Activated T-cell treated with anti-CD3 and anti-CD28 coated beads, Interleukin-2, amount 50 U/mL, for 1 hour (primary cell): ENCODE measurements around the gene AHCY.
A peak's percentile ranks its signal among the peaks of the same experiment; 100 is the strongest.
"Not testable (repeated sequence)": the region's sequence is repeated elsewhere in the genome, so short reads cannot be mapped to it uniquely, and the experiment has no call there.

Experiments used
- DNase-seq: peaks from one replicate; pipeline ENCODE4 v3.0.0-alpha.2; 2020

The AHCY gene

DNA sequence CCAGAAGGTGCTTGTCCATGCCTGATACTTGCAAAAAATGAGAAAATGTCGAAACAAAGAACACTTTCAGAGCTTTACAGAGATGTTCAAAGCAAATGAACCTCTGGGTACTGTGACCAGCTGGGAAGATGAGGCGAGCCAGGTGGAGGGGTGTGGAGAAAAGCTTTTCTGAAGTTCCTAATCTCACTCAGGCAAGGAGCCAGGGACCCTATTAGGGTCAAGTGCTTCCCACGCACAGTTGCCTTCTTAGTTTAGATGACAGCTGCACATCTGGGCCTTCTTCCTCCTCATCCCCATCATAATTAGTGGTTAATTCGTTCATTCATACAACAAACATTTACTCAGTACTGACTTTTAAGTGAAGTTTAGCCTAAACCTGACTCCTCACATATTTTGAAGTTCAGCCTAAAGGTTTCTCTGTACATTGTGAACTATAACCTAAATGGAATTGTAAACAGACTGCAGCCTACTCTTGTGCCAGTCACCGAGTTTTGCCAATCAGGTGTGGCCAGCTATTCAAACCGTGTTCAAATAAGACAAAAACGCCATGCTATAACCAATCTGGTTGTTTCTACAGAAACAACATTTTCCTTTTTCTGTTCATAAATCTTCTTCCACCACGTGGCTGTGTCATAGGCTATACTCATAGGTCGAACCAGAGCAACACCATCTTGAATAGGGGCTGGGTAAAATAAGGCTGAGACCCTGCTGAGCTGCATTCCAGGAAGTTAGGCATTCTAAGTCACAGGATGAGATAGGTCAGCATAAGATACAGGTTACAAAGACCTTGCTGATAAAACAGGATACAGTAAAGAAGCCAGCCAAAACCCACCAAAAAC, 19.3 kb upstream of the AHCY start:
- DNase-seq, result no peak

DNA sequence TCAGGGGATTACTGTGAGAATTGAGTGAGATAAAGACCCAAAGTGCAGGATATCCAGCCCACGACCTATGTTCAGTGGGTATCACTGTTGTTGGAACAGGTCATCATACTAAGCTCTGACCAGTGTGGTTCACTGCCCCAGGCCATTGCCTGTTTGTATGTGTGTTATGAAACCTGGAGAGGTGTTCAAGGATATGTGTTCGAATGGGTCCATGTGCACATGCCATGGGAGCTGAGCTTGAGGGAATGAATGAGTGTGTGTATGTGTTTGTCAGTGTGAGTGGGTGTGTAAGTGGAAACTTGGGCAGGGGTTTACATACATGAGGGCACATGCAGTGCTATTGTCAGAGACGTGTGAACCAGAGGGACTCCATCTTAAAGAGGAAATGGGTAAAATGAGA, 17.7 kb upstream of the AHCY start:
- DNase-seq, result no peak

DNA sequence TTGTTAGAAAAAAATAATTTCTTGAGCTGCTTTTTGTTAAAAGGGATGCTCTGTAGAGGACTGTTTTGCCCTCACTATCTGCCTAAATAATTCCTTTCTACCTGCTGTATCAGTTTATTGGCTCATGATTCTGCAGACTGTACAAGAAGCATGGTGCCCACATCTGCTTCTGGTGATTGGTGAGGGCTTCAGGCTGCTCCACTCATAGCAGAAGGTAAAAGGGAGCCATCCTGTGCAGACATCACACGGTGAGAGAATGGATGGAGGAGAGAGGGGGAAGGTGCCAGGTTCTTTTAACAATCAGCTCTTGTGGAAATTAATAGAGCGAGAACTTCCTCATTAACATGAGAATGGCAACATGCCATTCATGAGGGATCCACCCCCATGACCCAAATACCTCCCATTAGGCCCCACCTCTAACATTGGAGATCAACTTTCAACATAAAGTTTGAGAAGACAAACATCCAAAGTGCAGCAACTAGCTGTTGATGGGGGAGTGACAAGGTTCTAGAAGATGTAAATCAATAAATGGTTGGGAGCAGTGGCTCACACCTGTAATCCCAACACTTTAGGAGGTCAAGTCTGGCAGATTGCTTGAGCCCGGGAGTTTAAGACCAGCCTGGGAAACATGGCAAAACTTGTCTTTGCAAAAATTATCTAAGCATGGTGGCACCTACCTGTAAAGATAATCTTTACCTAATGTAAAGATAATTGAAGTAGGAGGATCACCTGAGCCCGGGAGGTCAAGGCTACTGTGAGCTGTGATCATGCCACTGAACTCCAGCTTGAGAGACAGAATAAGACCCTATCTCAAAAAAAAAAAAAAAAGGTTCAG, 15.7 kb upstream of the AHCY start:
- no peak for DNase-seq

DNA sequence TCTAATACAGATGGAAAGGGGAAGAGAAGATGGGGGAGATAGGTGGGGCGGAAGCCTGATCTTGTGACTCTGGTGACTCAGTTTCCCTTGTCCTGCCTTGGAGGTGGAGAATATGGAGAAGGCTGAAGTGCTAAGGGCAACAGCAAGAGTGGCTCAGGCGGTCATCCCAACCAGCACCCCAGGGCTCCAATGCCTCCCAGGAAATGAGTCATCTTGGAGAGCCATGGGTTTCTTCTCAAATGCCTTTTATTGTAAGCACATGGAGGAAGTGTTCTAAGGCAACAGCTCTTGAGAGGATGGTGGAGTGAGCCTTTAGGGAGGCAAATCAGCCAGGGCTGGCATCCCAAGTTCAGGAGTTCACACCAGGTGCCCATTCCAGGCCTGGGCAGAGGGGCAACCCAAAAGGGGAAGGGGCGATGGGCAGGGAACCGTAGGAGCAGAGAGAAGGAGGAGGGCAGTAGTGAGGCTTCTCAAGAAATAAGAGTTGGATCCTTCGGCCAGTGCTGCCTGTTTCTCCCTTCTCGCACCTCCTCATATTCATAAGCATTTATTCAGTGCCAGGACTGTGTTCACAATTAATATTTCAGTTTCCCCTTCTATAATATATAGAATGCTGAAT, 13.2 kb upstream of the AHCY start:
- DNase-seq, result no peak

DNA sequence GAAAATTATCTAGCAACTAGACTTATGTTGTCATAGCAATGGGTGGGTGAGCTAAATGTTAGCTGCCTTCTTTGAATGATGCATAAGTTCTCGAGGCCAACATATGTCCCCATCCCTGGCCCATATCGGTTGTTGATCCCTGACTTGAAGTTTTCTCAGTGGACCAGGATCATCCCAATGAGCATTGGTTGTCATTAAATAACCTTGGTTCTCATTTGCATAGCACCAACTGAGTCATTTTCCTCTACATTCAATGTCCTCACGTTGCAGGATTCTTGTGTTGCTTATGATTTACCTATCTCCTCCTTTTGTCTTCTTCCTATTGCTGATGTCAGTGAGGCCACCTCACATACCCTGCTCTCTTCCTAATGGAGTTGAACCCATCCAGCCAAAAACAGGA, 12.1 kb upstream of the AHCY start:
- DNase-seq, result no peak

DNA sequence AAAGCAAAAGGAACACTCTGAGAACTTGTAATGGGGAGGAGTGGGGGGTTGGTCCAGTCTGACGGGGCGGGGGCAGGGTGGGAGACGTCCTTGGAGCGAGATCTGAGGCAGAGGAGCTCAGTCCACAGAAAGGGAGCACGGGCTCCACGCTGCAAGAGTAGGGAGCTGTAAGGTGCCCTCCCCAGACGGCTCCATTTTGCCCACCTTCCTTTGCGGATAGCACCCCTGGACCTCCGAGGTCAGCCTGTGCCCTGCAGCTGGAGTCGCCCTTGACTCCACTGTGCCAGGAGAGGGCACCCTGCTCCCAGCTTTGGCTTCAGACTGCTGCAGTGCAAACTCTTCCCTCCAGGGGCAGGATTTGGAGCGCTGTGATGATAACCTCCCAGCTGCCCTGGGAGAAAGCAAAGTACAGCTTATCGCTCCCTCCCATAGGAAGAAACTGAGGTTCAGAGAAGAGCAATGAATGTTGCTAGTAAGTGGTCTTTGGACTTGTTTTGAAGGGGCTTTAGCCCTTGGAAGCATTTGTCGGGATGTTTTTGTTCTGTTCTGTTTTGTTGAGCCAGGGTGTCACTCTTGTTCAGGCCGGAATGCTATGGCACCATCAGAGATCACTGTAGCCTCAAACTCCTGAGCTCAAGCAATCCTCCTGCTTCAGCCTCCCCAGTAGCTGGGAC, 9.5 kb upstream of the AHCY start:
- peak; percentile 88 for DNase-seq

DNA sequence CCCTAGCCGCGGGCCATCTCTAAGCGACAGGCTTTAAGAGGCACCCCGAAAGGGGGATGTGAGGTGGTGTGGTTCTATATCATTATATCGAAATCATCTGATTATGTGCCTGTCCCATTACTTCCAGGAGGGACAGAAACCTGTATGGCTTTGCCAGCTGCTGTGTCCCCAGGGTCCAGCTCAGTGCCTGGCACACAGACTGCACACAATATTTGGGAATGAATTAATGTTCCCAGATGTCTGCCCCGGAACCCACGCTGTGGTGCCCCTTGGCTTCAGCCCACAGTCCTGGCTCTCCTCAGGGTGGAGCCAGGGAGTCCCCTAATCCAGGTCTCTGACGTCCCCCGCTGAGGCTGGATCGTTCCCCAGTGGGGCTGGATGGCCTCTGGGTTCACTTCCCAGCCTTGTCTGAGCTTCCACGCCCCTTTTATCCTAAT, 8.9 kb upstream of the AHCY start:
- DNase-seq, result no peak

DNA sequence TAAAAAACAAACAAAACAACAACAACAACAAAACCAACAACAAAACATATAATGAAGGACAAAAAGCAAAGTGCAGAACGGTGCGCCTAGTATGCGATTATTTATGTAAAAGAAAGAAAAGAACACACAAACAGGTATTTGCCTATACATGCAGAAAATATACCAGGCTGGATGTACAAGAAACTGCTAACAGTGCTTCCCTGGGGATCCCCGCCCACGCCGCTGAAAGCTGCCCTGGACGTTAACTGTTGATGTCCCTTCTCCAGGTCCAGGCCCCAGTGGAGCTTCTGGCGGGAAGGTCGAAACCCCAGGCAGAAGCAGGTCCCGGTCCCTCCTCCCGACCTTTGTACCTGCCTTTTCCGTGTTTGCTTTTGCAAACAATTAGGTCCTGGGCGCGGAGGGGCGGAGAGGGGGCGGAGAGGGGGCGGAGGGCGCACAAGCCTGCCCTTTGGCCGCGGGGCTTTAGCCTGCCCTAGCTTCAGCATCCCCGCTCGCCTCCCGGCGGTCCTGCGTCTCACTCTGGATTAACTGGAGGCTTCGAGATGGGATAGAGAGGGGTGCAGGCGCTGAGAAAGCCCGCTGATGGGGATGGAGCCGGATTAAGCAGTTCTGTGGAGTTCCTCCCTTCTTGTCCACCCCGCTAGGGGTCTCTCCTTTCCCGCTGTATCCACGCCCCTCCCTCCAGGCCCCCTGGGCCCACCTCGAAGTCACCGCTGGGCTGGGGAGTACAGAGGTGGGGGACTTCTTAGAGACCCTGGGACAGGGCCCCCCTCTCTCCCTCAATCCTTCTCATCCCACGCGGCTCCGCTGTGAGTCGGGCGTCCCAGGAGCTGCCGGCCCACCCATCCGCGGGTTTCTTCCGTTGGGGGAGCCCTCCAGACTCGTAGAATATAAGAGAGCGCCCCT, 8.2 kb upstream of the AHCY start:
- DNase-seq, result no peak

DNA sequence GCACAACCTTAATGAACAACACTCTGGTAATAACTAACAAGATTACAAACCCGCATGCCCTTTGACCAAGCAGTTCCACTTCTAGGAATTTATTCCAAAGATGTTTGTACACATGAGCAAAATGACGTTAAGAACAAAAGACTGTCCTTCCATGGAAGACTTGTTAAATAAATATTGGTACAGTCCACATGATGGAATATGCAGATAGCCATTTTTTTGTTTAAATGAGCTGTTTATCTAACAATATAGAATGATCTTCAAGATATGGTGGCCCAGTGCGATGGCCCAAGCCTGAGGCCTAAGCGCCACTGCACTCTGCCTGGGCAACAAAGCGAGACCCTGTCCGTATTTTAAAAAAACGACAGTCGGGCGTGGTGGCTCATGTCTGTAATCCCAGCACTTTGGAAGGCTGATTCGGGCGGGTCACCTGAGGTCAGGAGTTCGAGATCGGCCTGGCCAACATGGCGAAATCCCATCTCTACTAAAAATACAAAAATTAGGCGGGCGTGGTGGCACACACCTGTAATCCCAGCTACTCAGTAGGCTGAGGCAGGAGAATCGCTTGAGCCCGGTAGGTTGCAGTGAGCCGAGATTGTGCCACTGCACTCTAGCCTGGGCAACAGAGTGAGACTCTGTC, 7.4 kb upstream of the AHCY start:
- DNase-seq, result no peak

DNA sequence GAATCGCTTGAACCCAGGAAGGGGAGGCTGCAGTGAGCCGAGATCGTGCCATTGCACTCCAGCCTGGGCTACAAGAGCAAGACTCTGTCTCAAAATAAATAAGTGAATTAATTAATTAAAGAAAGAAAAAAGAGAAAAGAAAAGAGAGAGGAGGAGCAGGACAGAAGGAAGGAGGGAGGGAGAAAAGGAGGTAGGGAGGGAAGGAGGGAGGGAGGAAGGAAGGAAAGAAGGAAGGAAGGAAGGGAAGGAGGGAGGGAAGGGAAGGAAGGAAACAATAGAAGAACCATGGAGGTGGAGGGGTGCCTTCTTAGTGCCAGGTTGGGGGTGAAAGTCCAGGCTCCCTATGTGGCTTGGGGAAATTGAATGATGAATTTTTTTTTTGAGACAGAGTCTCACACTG, 6.5 kb upstream of the AHCY start:
- no peak for DNase-seq

DNA sequence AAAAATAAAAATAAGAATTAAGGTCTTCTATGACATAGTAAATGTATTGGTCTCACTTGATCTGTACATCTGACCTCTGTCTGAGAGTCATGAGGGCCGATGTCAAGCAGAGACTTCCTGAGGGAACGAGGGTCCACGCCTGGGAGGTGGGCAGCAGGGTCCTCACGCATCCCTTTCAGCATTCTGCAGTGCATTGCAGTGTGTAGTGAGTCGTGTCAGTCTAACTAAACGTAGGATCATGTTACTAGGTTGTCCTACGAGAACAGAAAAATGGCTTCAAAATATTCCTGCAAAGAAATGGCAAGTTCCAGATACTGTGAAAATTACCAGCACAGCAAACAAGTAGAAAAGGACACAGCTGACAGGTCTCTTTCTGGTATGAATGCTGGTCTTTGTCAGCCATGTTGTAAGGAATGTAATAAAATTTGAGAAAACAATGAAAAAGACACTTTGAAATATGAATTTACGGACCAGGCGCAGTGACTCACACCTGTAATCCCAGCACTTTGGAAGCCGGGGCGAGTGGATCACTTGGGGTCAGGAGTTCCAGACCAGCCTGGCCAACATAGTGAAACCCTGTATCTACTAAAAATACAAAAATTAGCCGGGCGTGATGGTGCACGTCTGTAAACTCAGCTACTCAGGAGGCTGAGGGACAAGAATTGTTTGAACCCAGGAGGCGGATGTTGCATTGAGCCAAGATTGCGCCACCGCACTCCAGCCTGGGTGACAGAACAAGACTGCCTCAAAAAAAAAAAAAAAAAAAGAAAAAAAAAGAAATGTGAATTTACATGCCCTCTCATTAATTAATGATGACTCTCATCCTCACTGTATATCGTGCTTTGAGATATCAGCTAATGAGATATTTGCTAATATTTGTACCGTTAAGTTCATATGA, 2.4 kb upstream of the AHCY start:
- no peak for DNase-seq

DNA sequence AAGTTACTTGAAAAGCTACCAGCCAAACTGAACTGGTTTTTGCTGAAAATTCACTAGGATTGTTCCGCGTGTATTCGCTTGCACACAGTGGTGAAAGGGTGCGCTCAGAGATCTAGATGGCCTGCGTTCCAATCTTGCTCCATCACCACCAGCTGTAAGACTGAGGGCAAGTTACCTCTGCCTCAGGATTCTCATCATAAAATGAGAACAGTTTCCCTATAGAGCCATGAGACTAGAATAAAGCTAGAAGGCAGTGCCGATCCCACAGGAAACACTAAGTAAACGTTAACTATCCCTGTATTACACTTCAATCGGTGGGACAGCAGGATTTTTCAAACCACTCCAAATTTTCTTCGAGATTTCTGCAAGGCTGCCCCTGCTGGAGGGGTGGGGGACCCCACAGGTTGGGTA, 838 bp downstream of the AHCY start:
- no peak for DNase-seq

DNA sequence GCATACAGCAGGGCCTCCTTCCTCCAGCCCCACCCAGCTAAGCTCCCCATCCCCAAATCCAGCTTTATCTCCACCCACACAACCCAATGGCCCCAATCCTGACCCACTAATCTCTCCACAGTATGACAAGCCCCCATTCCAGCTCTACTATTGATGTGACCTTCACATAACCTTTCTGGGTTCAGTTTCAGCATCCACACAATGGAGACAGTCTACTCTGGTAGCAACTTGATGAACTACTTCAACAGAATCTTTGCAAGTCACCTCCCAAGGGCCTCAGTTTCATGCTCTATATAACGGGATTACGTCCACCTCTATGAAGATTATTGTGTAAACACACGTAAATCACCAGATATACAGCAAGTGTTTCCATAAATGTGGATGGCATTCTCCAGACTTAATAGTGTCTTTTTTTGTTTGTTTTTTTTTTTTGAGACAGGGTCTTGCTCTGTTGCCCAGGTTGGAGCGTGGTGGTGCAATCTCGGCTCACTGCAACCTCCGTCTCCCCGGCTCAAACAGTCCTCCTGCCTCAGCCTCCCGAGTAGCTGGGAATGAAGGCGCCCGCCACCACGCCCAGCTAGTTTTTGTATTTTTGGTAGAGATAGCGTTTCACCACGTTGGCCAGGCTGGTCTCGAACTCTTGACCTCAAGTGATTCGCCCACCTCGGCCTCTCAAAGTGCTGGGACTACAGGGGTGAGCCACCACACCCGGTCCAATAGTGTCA, 1.4 kb downstream of the AHCY start:
- no peak for DNase-seq

DNA sequence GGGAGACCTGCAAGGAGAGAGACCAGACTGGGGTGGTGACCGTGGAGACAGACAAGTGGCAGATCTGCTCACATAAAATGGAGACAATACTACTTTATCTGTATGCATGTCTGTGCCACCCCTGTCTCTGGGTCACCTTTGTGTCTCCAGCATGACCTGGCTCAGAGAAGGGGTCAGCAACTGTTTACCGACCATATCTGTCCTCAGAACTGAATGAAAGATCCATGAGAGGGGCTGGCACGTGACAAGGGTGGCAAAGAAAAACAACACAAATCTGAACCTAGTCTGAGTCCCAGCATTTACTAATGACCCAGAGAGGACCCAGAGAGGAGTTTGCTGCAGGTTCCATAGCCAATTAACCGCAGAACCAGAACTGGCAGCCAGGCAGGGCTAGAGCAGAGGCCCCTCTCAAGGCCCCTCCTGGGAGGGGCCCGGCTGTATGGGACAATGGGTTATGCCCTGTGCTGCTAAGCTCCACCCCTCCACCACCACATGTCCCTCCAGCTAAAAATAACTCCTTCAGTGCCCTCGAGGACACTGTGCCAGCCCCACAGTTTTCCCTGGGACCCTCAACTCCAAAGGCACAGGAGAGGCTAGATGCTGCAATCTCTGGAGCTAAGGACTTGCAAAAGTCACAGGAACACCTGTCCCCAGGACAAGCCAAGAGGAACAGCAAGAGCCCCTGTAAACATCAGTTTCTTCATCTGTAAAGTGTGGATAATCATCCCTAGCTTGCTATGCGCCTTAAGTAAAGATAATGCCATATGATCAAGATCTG, 2.2 kb downstream of the AHCY start:
- DNase-seq, result no peak

DNA sequence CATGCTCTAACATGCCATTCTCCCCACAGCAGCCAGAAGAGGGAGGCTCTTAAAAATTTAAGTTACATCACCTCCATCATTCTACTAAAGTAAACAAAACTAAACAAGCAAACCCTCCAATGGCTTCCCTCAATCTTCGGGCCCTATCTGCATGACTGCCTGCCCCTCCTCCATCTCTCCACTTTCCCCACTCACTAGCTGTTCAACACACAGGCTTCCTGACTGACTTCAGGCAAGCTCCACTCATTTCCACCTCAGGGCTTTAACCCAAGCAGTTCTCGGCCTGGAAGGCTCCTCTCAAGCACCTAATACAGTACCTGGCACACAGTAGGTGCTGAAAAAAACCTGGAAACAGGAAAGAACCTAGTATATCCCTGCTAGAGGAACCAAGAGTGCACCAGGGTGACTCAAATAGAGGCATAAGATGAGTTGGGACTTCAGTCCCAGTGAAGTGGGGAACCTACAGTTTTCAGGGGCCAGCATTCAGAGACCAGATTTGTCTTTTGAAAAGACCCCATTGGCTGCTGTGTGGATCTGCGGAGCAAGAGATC, 2.8 kb downstream of the AHCY start:
- DNase-seq, result no peak

DNA sequence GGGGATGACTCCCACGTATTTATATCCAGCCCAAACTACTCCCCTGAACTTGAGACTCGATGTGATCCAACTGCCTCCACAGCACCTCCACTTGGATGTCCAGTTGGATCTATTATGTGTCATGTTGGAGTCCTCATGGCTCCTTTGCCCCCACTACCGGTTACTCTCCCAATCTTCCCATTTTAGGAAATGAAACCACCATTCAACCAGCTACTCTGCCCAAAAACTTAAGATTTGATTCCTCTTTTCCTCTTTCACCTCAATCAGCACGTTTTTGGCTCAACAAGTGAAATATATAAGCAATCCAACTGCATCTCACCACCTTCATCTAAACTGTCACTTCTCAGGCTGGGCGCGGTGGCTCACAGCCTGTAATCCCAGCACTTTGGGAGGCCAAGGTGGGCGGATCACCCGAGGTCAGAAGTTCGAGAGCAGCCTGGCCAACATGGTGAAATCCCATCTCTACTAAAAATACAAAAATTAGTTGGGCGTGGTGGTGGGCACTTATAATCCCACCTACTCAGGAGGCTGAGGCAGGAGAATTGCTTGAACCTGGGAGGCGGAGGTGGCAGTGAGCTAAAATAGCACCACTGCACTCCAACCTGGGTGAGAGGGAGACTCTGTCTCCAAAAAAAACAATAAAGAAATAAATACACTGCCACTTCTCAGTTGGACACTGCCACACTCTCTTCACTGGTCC, 3.4 kb downstream of the AHCY start:
- no peak for DNase-seq

DNA sequence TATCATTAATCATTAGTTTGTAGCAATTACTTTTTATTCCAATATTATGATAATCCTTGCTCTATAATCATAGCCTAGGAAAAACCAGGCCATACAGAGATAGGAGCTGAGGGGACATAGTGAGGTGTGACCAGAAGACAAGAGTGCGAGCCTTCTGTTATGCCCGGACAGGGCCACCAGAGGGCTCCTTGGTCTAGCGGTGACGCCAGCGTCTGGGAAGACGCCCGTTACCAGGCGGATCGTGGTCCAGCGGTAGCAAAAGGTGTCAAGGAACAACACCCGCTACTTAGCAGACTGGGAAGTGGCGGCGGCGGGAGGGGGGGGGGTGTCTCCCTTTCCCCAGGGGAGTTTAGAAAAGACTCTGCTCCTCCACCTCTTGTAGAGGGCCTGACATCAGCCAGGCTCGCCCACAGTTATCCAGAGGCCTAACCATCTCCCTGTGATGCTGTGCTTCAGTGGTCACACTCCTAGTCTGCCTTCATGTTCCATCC, 4.8 kb downstream of the AHCY start:
- not testable (repeated sequence) for DNase-seq

DNA sequence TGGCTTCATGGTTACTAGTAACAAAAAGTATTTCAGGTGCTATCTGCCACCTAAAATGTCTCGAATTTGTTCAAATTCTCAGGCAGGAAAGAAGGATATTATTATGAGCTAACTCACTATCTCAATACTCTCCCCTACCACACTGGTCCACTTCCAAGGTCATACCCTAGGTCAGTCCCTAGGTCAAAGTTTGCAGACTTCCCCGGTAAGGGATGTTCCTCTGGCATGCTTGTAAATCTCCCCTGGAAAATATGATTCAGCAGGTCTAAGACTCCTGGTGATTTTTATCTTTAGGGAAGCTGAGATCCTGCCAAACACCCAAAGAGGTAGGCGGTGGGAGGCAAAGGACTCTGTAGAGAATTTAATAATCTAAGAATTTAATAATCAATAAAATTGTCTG, 6.7 kb downstream of the AHCY start:
- DNase-seq, result no peak
